HCT116 (cell line): ENCODE data around the gene SND1.

Source experiments
- CTCF ChIP-seq, 3 experiments: fragments of 200-600 bp in 1 of 3; sonication (generic) in 1 of 3; IDR thresholded peaks in 2 of 3; conservative IDR thresholded peaks in 1 of 3; 2 replicates each; pipeline ENCODE4 v1.5.1; 2012 to 2017; ENCODE audit warnings: low read depth in 2 of 3, low read length in 2 of 3, antibody characterized with exemption in 1 of 3, borderline replicate concordance in 1 of 3, control low read depth in 1 of 3, mild to moderate bottlenecking in 1 of 3, mixed read lengths in 1 of 3, mixed run types in 1 of 3, moderate library complexity in 1 of 3; ENCODE audit not compliant: insufficient read depth in 1 of 3
- JUND ChIP-seq: IDR thresholded peaks from 2 replicates; pipeline ENCODE4 v1.6.1; 2012
- POLR2A ChIP-seq: IDR thresholded peaks from 2 replicates; pipeline ENCODE4 v1.7.0; 2011; ENCODE audit warnings: borderline replicate concordance; ENCODE audit not compliant: insufficient read depth, insufficient read length; ENCODE audit errors: extremely low read depth

GRCh38 chr7:127650847-127651555 lies 993 bp upstream of the SND1 start:
- TF ChIP-seq JUND (no peak), CTCF (IDR thresholded peaks at IDR 0.05 in 2 of 3, conservative IDR thresholded peaks at IDR 0.05 in 1 of 3; ENCODE audit: borderline replicate concordance in 1 of 3, insufficient read depth in 1 of 3, low read depth in 2 of 3, low read length in 2 of 3) (no peak), POLR2A (peak; percentile 28)
